Keratinocyte (primary cell): Measurements from ENCODE around the gene ATP1A4. TPM values are rescaled to one million over a fixed set of nuclear protein-coding genes. Genes with fewer than 3 reads are reported as not detected.

ENCODE experiments used
- DNase-seq: peaks from one replicate; pipeline ENCODE4 v3.0.0-alpha.2; 2011; ENCODE audit warnings: low read depth, missing footprints, low spot score
- FAIRE-seq: peaks from 2 replicates; lab custom pipeline; 2011; peaks lifted over from hg19 to GRCh38; lab: Jason Lieb, UNC
- H2AFZ ChIP-seq: 2 replicates; pipeline ENCODE4 v1.6.0; 2012; ENCODE audit warnings: low read length, control low read depth, inconsistent platforms; ENCODE audit not compliant: control insufficient read depth
- H3K27ac ChIP-seq: 2 replicates; pipeline ENCODE4 v1.5.1; 2011; ENCODE audit warnings: low read length; ENCODE audit not compliant: control insufficient read depth, insufficient read depth
- H3K27me3 ChIP-seq: 3 replicates; pipeline ENCODE4 v1.6.0; 2011; ENCODE audit warnings: low read length; ENCODE audit not compliant: control insufficient read depth, insufficient read depth; ENCODE audit errors: extremely low read depth
- H3K36me3 ChIP-seq, 2 experiments: 2 replicates in 1 of 2; 3 replicates in 1 of 2; pipeline ENCODE4 v1.5.1; 2011; ENCODE audit warnings: low read length in 2 of 2, mild to moderate bottlenecking in 1 of 2; ENCODE audit not compliant: control insufficient read depth in 2 of 2, insufficient read depth in 2 of 2; ENCODE audit errors: extremely low read depth in 1 of 2
- H3K4me1 ChIP-seq: 3 replicates; pipeline ENCODE4 v1.5.1; 2011; ENCODE audit warnings: low read length; ENCODE audit not compliant: control insufficient read depth, insufficient read depth; ENCODE audit errors: extremely low read depth
- H3K4me2 ChIP-seq: 3 replicates; pipeline ENCODE4 v1.6.0; 2011; ENCODE audit warnings: low read depth, low read length; ENCODE audit not compliant: control insufficient read depth, insufficient read depth; ENCODE audit errors: extremely low read depth
- H3K4me3 ChIP-seq, 3 experiments: fragments of 200-600 bp in 1 of 3; sonication (generic) in 1 of 3; 2 replicates in 2 of 3; 3 replicates in 1 of 3; pipeline ENCODE4 v1.5.1; 2011 to 2016; ENCODE audit warnings: low read length in 3 of 3, mild to moderate bottlenecking in 3 of 3, control low read depth in 2 of 3, inconsistent platforms in 1 of 3, low read depth in 1 of 3, mixed read lengths in 1 of 3, mixed run types in 1 of 3, moderate library complexity in 1 of 3; ENCODE audit not compliant: control insufficient read depth in 2 of 3, insufficient read depth in 2 of 3; ENCODE audit errors: extremely low read depth in 1 of 3
- H3K79me2 ChIP-seq: 2 replicates; pipeline ENCODE4 v1.6.0; 2012; ENCODE audit warnings: low read length; ENCODE audit not compliant: control insufficient read depth, insufficient read depth
- H3K9ac ChIP-seq: 3 replicates; pipeline ENCODE4 v1.6.0; 2011; ENCODE audit warnings: low read length; ENCODE audit not compliant: control insufficient read depth, insufficient read depth; ENCODE audit errors: extremely low read depth
- H3K9me1 ChIP-seq: 3 replicates; pipeline ENCODE4 v1.6.0; 2011; ENCODE audit warnings: low read length; ENCODE audit not compliant: control insufficient read depth, insufficient read depth; ENCODE audit errors: extremely low read depth
- H3K9me3 ChIP-seq: 2 replicates; pipeline ENCODE4 v1.5.1; 2012; ENCODE audit warnings: low read depth, low read length; ENCODE audit not compliant: control insufficient read depth
- H4K20me1 ChIP-seq: 3 replicates; pipeline ENCODE4 v1.6.0; 2011; ENCODE audit warnings: low read length; ENCODE audit not compliant: control insufficient read depth, insufficient read depth; ENCODE audit errors: extremely low read depth
- EZH2 ChIP-seq: IDR thresholded peaks from one replicate; pipeline ENCODE4 v1.6.1; 2012; ENCODE audit warnings: inconsistent platforms, mild to moderate bottlenecking, low read length, moderate library complexity
- dilution Hi-C: fragments of 300-500 bp; cut with MboI; formaldehyde crosslinking; loops from one replicate; pipeline ENCODE4 v1.7.0; 2020; ENCODE audit warnings: low sequenced_read_pairs; ENCODE audit not compliant: extremely low pct_ligation_motif_present
- polyA plus RNA-seq, 5 experiments: library from polyadenylated mRNA; depleted of rRNA in 3 of 5; stranded (reverse) in 3 of 5; stranded (forward) in 1 of 5; unstranded in 1 of 5; fragments of >200 nt; gene quantifications; 1 replicate in 1 of 5; 2 replicates in 3 of 5; 3 replicates in 1 of 5; pipeline versions ENCODE4 v1.2.1 to v1.2.3, GENCODE V29; 2011 to 2012; ENCODE audit warnings: missing spikeins in 2 of 5, low read depth in 1 of 5, low replicate concordance in 1 of 5
- TF ChIP-seq, protein P1 (sequence below), 3 experiments: IDR thresholded peaks in 1 of 3; conservative IDR thresholded peaks in 1 of 3; optimal IDR thresholded peaks in 1 of 3; 2 replicates in 2 of 3; 3 replicates in 1 of 3; pipeline versions ENCODE3 to v1.5.1; 2011; ENCODE audit warnings: low read length in 3 of 3, mild to moderate bottlenecking in 3 of 3, moderate library complexity in 2 of 3, control low read depth in 1 of 3, inconsistent platforms in 1 of 3; ENCODE audit not compliant: insufficient read depth in 2 of 3; ENCODE audit errors: extremely low read depth in 1 of 3

Gene ATP1A4
- polyA plus RNA-seq, 1 donor (not counting 4 experiments of a cell fraction or from before 2014, with no cell fraction given): not detected

DNA sequence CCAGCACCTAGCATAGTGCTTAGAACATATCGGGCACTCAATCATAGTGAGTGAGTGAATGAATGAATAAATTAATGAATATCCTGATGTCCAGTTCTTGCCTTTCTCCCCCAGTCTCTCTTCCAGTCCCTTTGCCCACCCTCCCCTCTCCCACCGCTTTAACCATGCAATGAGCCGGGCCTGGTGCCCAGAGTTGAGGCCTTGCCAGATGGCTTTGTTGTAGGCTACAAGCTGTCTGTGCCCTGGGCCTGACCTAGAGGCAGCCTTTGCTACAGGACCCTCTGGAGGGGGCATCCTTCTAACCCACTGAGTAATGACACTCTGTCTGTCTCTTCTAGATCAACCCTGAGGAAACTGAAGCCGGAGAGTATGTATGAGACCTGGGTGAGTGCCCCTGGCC, 45.8 kb downstream of the ATP1A4 start:
- no peaks in the 10 kb centered on the region for H3K36me3 ChIP-seq
- no peaks in the 10 kb centered on the region for H3K9me1 ChIP-seq
- FAIRE-seq (no peak), DNase-seq (no peak)
- dilution Hi-C loops: loop anchor here (5.0 kb wide), 1 partner anchor 90 kb away; no protein-coding TSS in a partner anchor
- no peak overlapping the region for H3K4me2 ChIP-seq
- TF ChIP-seq EZH2: no peak
- TF ChIP-seq, protein P1, sequence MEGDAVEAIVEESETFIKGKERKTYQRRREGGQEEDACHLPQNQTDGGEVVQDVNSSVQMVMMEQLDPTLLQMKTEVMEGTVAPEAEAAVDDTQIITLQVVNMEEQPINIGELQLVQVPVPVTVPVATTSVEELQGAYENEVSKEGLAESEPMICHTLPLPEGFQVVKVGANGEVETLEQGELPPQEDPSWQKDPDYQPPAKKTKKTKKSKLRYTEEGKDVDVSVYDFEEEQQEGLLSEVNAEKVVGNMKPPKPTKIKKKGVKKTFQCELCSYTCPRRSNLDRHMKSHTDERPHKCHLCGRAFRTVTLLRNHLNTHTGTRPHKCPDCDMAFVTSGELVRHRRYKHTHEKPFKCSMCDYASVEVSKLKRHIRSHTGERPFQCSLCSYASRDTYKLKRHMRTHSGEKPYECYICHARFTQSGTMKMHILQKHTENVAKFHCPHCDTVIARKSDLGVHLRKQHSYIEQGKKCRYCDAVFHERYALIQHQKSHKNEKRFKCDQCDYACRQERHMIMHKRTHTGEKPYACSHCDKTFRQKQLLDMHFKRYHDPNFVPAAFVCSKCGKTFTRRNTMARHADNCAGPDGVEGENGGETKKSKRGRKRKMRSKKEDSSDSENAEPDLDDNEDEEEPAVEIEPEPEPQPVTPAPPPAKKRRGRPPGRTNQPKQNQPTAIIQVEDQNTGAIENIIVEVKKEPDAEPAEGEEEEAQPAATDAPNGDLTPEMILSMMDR (optimal IDR thresholded peaks at IDR 0.05 in 1 of 3, IDR thresholded peaks at IDR 0.05 in 1 of 3, conservative IDR thresholded peaks at IDR 0.05 in 1 of 3; ENCODE audit: extremely low read depth in 1 of 3, insufficient read depth in 2 of 3, low read length in 3 of 3): no peak
- no peaks in the 10 kb centered on the region for H3K4me1 ChIP-seq
- H3K27me3 ChIP-seq: no peaks in the 10 kb centered on the region
- no peak overlapping the region for H3K4me3 ChIP-seq
- no peak overlapping the region for H3K9ac ChIP-seq
- H3K27ac ChIP-seq: no peak overlapping the region
- H4K20me1 ChIP-seq: no peaks in the 10 kb centered on the region
- no peaks in the 10 kb centered on the region for H3K9me3 ChIP-seq
- no peaks in the 10 kb centered on the region for H3K79me2 ChIP-seq
- no peak overlapping the region for H2AFZ ChIP-seq

- Histone ChIP-seq H3K27me3 (no peaks in the 10 kb centered on the region), H2AFZ (no peak overlapping the region), H4K20me1 (no peaks in the 10 kb centered on the region), H3K27ac (no peak overlapping the region), H3K36me3 (no peaks in the 10 kb centered on the region), H3K4me1 (peaks cover 6% of the 10 kb centered on the region), H3K4me3 (no peak overlapping the region), H3K4me2 (no peak overlapping the region), H3K9me3 (no peaks in the 10 kb centered on the region), H3K9ac (no peak overlapping the region), H3K9me1 (no peaks in the 10 kb centered on the region), H3K79me2 (peaks cover 5% of the 10 kb centered on the region)
- dilution Hi-C loops: no loop called here
- FAIRE-seq (no peak), DNase-seq (no peak)
- no peak for TF ChIP-seq EZH2
- TF ChIP-seq, protein P1 (optimal IDR thresholded peaks at IDR 0.05 in 1 of 3, IDR thresholded peaks at IDR 0.05 in 1 of 3, conservative IDR thresholded peaks at IDR 0.05 in 1 of 3; ENCODE audit: extremely low read depth in 1 of 3, insufficient read depth in 2 of 3, low read length in 3 of 3): no peak
Measured at GRCh38 chr1:160200786-160201185, 49.4 kb downstream of the ATP1A4 start.
